HK-2 (cell line): ENCODE measurements around the gene GLIS2.

Source experiments
- DNase-seq: peaks from one replicate; pipeline ENCODE4 v3.0.0-alpha.2; 2018; ENCODE audit not compliant: unreplicated experiment

The GLIS2 gene

GRCh38 chr16:4315186-4316107, at the start of gene GLIS2:
Gene GLIS2 (plus strand): TSS chr16:4316067. CDS start chr16:4332281, 16,214 bp downstream.
- DNase-seq, result peak; percentile 75

- DNase-seq, result no peak
Observed at GRCh38 chr16:4266372-4266771, 49.5 kb upstream of the GLIS2 start.

GRCh38 chr16:4270091-4270490, 45.8 kb upstream of the GLIS2 start:
- DNase-seq, result no peak

- DNase-seq, result no peak
Observed at GRCh38 chr16:4270595-4270994, 45.3 kb upstream of the GLIS2 start.

- DNase-seq, result peak; percentile 89
Observed at GRCh38 chr16:4271176-4272113, 44.4 kb upstream of the GLIS2 start.

GRCh38 chr16:4272114-4272956, 43.5 kb upstream of the GLIS2 start:
- DNase-seq, result peak; percentile 43

- DNase-seq, result peak; percentile 66
Observed at GRCh38 chr16:4273858-4274311, 42.0 kb upstream of the GLIS2 start.

- no peak for DNase-seq
Observed at GRCh38 chr16:4275861-4276260, 40.0 kb upstream of the GLIS2 start.

- DNase-seq, result no peak
Observed at GRCh38 chr16:4277987-4278513, 37.8 kb upstream of the GLIS2 start.

GRCh38 chr16:4280625-4281024, 35.2 kb upstream of the GLIS2 start:
- DNase-seq, result no peak

- DNase-seq, result no peak
Observed at GRCh38 chr16:4283441-4283840, 32.4 kb upstream of the GLIS2 start.

- no peak for DNase-seq
Observed at GRCh38 chr16:4283939-4284338, 31.9 kb upstream of the GLIS2 start.

GRCh38 chr16:4285167-4285566, 30.7 kb upstream of the GLIS2 start:
- no peak for DNase-seq

- DNase-seq, result no peak
Observed at GRCh38 chr16:4288148-4288921, 27.5 kb upstream of the GLIS2 start.

GRCh38 chr16:4290236-4290830, 25.5 kb upstream of the GLIS2 start:
- DNase-seq, result peak; percentile 49

GRCh38 chr16:4291699-4292098, 24.2 kb upstream of the GLIS2 start:
- DNase-seq, result no peak

- no peak for DNase-seq
Observed at GRCh38 chr16:4293181-4293716, 22.6 kb upstream of the GLIS2 start.

GRCh38 chr16:4293822-4294457, 21.9 kb upstream of the GLIS2 start:
- peak; percentile 54 for DNase-seq

GRCh38 chr16:4295581-4295980, 20.3 kb upstream of the GLIS2 start:
- no peak for DNase-seq
